NCI-H1417 treated with DMSO at 0.1 percent for 48 hours (cell line): ENCODE data around the gene SMYD2.
"Not testable (repeated sequence)": the region's sequence is repeated elsewhere in the genome, so short reads cannot be mapped to it uniquely, and the experiment has no call there.

Source experiments
- DNase-seq: peaks from one replicate; lab custom pipeline; 2025; lab: John Stamatoyannopoulos, UW

The SMYD2 gene

GRCh38 chr1:214271995-214272731 lies 8.8 kb upstream of the SMYD2 start:
- no peak for DNase-seq

- DNase-seq, result no peak
These were observed 7.9 kb upstream of the SMYD2 start for GRCh38 chr1:214272964-214273533.

- DNase-seq, result not testable (repeated sequence)
These were observed 5.3 kb upstream of the SMYD2 start for GRCh38 chr1:214275700-214276099.

GRCh38 chr1:214276786-214277185 lies 4.2 kb upstream of the SMYD2 start:
- DNase-seq, result no peak

GRCh38 chr1:214277704-214278635 lies 3.0 kb upstream of the SMYD2 start:
- DNase-seq, result no peak

- DNase-seq, result no peak
These were observed 456 bp upstream of the SMYD2 start for GRCh38 chr1:214280386-214281020.

GRCh38 chr1:214281720-214282629 lies 1.0 kb downstream of the SMYD2 start:
- no peak for DNase-seq

GRCh38 chr1:214282630-214283242 lies 1.8 kb downstream of the SMYD2 start:
- DNase-seq, result no peak

GRCh38 chr1:214285610-214286440 lies 4.9 kb downstream of the SMYD2 start:
- no peak for DNase-seq

GRCh38 chr1:214287884-214288283 lies 6.9 kb downstream of the SMYD2 start:
- no peak for DNase-seq

- DNase-seq, result no peak
These were observed 8.8 kb downstream of the SMYD2 start for GRCh38 chr1:214289574-214290272.

GRCh38 chr1:214290424-214291037 lies 9.6 kb downstream of the SMYD2 start:
- no peak for DNase-seq

GRCh38 chr1:214292322-214292721 lies 11.4 kb downstream of the SMYD2 start:
- no peak for DNase-seq

- no peak for DNase-seq
These were observed 15.0 kb downstream of the SMYD2 start for GRCh38 chr1:214295934-214296333.

GRCh38 chr1:214296860-214297745 lies 16.1 kb downstream of the SMYD2 start:
- DNase-seq, result no peak

- no peak for DNase-seq
These were observed 19.3 kb downstream of the SMYD2 start for GRCh38 chr1:214300149-214300780.

GRCh38 chr1:214301526-214301925 lies 20.6 kb downstream of the SMYD2 start:
- no peak for DNase-seq
